SK-N-MC (cell line): ENCODE measurements around the gene FAM120AOS.
A peak's percentile ranks its signal among the peaks of the same experiment; 100 is the strongest.

Experiments used
- DNase-seq: peaks from one replicate; pipeline ENCODE4 v3.0.0-alpha.2; 2011; ENCODE audit warnings: low read depth, low spot score
- H3K27ac ChIP-seq: fragments of 200-600 bp; sonication (generic); 2 replicates; pipeline ENCODE4 v1.5.1; 2016; ENCODE audit warnings: mixed run types
- H3K36me3 ChIP-seq: fragments of 200-600 bp; sonication (generic); 2 replicates; pipeline ENCODE4 v1.6.1; 2017; ENCODE audit warnings: antibody characterized with exemption, low read length, mixed read lengths; ENCODE audit not compliant: insufficient read depth
- H3K4me3 ChIP-seq: fragments of 200-600 bp; sonication (generic); 2 replicates; pipeline ENCODE4 v1.5.1; 2016
- H3K9ac ChIP-seq: fragments of 200-600 bp; sonication (generic); 2 replicates; pipeline ENCODE4 v1.8.0; 2017; ENCODE audit warnings: mixed run types, mixed read lengths; ENCODE audit not compliant: insufficient read length
- H3K9me3 ChIP-seq: fragments of 200-600 bp; sonication (generic); 2 replicates; pipeline ENCODE4 v1.6.1; 2017; ENCODE audit warnings: low read depth, mild to moderate bottlenecking, antibody characterized with exemption, low read length, moderate library complexity, mixed read lengths
- EZH2 ChIP-seq: fragments of 200-600 bp; sonication (generic); IDR thresholded peaks from one replicate; pipeline ENCODE4 v1.6.1; 2017; ENCODE audit warnings: antibody characterized with exemption
- FOXP2 ChIP-seq: optimal IDR thresholded peaks from 2 replicates; pipeline ENCODE3; 2011; ENCODE audit warnings: mild to moderate bottlenecking, moderate library complexity; ENCODE audit not compliant: insufficient read depth; ENCODE audit errors: extremely low read length, control extremely low read depth
- POLR2AphosphoS5 ChIP-seq: IDR thresholded peaks from 2 replicates; pipeline ENCODE4 v1.6.1; 2012; ENCODE audit warnings: mild to moderate bottlenecking, low read depth, low read length, borderline replicate concordance

The FAM120AOS gene

DNA sequence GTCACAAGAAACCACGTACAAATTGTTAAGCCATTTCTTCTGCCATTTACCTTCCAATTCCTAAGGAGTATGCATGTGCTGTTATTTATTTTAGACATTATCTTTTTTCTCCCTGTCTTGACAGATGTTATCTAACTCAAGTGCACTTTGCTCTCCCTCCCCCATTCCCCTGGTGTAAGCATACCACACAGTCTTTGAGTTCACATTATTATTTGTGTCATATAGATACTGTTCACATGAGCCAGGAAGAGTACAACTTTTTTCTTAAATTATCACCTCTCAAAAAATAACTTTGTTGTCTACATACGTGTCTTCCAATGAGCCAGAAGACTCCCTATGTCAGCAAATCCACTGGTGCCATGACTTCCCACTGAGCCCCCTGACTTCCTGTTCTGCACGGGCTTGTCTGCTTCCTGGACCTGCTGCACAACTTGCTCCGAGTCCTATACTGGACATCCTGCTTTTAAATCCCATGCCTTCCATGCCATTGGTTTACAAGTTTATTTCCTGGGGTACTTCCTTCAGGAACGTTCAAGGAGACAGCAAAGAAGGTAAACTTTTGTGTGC, 21.8 kb downstream of the FAM120AOS start:
- no peak overlapping the region for H3K9ac ChIP-seq
- no peak for DNase-seq
- peak overlapping the region; percentile 65 for H3K4me3 ChIP-seq
- no peaks in the 10 kb centered on the region for H3K36me3 ChIP-seq
- 0 out of 2 replicates have a peak, but pooled peaks have one; percentile 12 for TF ChIP-seq POLR2AphosphoS5
- no peak for TF ChIP-seq FOXP2
- TF ChIP-seq EZH2: no peak
- no peaks in the 10 kb centered on the region for H3K9me3 ChIP-seq
- H3K27ac ChIP-seq: no peak overlapping the region; the same call in 1 of the 2 replicates

DNA sequence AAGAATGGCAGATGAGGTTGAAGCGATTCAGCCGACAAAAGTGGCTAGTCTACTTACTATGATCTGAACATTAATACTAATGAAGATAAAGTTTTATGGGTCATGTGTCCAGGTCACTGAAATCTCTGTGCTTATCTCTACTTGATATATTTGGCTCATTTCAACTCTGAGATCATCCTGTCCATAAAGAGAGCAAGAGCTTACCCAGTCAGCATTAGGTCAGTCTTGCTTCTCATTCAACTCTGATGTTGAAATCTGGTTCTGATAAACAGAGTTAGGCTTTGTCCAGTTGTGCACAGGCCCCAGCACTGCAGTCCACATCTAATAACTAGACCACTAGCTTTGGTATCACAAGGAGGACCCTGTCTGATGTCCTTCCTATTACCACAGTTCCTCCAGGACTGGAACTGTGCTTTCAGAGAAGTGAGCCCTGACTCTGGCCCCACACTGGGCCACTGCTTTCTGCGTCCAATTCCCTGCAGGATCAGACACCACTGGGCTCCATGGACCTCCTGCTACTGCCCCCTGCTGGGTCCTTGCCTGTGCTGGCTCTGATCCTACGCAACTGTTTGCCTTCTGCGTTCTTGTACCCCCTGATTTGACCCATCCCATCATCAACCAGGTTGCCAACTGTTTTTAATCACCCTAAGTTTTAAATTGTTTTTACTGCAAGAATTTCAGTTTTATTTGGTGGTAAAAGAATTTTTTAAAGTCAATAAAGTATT, 25.6 kb downstream of the FAM120AOS start:
- no peak for TF ChIP-seq POLR2AphosphoS5
- no peak for TF ChIP-seq EZH2
- no peak for TF ChIP-seq FOXP2
- H3K36me3 ChIP-seq: no peaks in the 10 kb centered on the region
- H3K27ac ChIP-seq: no peak overlapping the region
- DNase-seq: no peak
- no peak overlapping the region for H3K9ac ChIP-seq
- no peaks in the 10 kb centered on the region for H3K9me3 ChIP-seq
- no peak overlapping the region for H3K4me3 ChIP-seq

DNA sequence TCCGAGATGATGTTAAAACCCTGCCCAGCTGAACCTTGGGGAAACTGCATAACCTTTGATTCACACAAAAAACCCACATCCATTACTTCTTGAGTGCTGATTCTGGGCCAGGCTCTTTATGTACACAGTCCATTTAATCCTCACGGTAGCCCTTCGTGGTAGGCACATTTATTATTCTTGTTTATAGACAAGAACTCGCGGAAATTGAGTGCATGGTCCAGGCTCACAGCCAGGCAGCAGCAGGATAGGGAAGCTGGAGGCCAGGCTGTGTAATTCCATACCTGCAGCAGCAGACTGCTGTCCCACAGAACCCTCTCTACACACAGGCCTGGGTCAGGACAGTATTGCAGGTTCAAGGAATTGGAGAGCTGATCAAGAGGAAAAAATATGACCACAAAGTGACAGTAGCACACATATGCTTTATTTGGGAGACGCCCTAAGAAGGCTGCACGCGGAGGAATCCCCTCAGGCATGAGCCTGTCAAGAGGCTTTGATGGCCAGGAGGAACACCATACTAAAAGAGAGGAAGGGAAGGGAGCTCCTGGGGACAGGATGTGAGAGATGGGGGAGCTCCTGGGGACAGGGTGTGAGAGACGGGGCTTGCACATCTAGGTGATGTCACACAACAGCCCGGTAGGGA, 30.3 kb downstream of the FAM120AOS start:
- TF ChIP-seq POLR2AphosphoS5: no peak
- TF ChIP-seq EZH2: no peak
- TF ChIP-seq FOXP2: no peak
- no peak overlapping the region for H3K4me3 ChIP-seq
- no peaks in the 10 kb centered on the region for H3K9me3 ChIP-seq
- H3K9ac ChIP-seq: no peak overlapping the region
- no peaks in the 10 kb centered on the region for H3K36me3 ChIP-seq
- no peak overlapping the region for H3K27ac ChIP-seq
- no peak for DNase-seq

DNA sequence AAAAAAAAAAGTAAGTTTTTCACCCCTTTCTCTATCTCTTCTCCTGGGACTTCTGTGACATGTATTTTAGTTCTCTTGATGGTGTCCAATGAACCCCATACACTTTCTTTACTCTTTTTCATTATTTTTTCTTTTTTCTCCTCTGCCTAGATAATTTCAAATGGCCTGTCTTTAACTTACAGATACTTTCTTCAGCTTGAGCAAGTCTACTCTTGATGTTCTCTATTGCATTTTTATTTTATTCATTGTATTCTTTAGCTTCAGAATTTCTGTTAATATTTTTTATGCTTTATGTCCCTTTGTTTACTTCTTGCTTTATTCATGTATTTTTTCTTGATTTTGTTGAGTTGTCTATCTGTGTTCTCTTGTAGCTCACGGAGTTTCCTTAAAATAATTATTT, 34.4 kb downstream of the FAM120AOS start:
- no peaks in the 10 kb centered on the region for H3K36me3 ChIP-seq
- H3K9me3 ChIP-seq: no peaks in the 10 kb centered on the region
- no peak for DNase-seq
- H3K9ac ChIP-seq: no peak overlapping the region
- H3K27ac ChIP-seq: no peak overlapping the region
- TF ChIP-seq POLR2AphosphoS5: no peak
- TF ChIP-seq FOXP2: no peak
- no peak for TF ChIP-seq EZH2
- no peak overlapping the region for H3K4me3 ChIP-seq

DNA sequence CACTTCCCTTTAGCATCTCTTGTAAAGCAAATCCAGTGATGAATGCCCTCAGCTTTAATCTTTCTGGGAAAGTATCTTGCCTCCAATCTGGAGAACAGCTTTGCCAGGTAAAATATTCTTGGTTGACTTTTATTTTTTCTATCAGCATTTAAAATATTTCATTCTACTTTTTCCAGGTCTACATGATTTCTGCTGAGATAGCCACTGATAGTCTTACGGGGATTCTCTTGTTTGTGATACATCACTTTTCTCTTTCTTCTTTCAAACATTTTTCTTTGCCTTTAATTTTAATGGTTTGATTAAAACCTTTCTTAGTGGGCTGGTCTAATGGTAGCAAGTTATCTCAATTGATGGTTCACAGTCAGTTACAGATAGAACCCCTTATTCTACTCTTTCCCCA, 35.8 kb downstream of the FAM120AOS start:
- Histone ChIP-seq H3K9me3 (no peaks in the 10 kb centered on the region), H3K9ac (no peak overlapping the region), H3K4me3 (no peak overlapping the region), H3K27ac (no peak overlapping the region), H3K36me3 (no peaks in the 10 kb centered on the region)
- no peak for DNase-seq
- TF ChIP-seq POLR2AphosphoS5 (no peak), FOXP2 (no peak), EZH2 (no peak)

DNA sequence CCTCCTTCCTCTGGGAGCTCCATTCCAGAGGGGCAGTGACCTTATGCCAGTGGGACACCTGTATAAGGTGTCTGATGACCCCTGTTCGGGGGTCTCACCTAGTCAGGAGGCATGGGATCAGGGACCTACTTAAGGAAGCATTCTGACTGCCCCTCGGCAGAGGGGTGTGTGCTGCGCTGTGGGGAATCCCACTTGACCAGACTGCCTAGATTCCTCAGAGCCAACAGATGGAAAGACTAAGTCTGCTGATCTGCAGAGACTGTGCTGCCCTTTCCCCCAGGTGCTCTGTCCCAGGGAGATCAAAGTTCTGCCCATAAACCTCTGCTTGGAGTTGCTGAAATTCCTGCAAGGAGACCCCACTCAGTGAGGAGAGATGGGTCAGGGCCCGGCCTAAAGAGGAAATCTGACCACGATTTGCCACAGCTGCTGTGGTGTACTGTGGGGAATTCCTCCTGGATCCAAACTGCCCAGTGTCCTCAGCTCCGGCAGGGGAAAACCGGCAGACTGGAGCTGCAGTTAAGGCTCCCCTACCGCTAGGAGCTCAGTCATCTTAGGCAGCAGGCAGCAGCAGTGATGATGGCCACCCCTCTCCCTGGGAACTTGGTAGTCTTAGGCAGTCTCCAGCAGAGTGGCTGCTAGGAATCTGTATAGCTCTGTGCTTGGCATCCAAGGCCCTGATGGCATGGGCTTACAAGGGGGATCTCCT, 36.7 kb downstream of the FAM120AOS start:
- no peak for TF ChIP-seq POLR2AphosphoS5
- no peak for TF ChIP-seq EZH2
- no peak for TF ChIP-seq FOXP2
- no peak for DNase-seq
- no peak overlapping the region for H3K27ac ChIP-seq
- no peak overlapping the region for H3K4me3 ChIP-seq
- no peaks in the 10 kb centered on the region for H3K36me3 ChIP-seq
- no peak overlapping the region for H3K9ac ChIP-seq
- H3K9me3 ChIP-seq: no peaks in the 10 kb centered on the region; the same call in 1 of the 2 replicates

DNA sequence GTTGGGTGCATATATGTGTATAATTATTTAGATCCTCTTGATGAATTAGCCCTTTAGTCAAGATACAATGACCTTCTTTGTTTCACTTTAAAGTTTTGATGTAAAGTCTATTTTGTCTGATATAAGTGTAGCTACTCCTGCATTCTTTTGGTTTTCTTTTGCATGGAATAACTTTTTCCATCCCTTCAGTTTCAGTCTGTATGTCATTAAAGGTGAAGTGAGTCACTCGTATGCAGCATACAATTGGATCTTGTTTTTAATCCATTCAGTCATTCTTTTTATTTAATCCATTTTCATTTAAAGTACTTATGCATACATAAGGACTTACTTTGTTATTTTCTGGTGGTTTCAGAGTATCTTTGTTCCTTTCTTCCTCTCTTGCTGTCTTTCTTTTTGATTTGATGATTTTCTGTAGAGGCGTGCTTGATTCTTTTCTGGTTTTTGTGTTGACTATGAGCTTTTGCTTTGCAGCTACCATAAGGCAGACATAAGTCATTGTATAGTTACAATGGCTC, 38.1 kb downstream of the FAM120AOS start:
- Histone ChIP-seq H3K36me3 (no peaks in the 10 kb centered on the region), H3K9me3 (no peaks in the 10 kb centered on the region; the same call in 1 of the 2 replicates), H3K4me3 (no peak overlapping the region), H3K27ac (no peak overlapping the region), H3K9ac (no peak overlapping the region)
- TF ChIP-seq EZH2 (no peak), FOXP2 (no peak), POLR2AphosphoS5 (no peak)
- DNase-seq: no peak

DNA sequence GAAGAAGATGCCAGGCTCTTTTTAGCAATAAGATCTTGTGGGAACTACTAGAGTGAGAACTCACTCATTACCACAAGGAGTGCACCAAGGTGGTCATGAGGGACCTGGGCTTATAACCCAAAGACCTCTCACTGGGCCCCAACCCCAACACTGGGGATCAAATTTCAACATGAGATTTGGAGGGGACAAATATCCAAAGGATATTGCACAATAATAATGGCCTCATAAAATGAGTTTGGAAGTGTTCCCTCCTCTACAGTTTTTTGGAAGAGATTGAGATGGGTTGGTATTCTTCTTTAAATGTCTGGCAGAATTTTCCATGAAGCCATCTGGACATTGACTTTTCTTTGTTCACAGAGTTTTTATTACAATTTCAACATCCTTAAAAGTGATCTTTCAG, 39.9 kb downstream of the FAM120AOS start:
- Histone ChIP-seq H3K36me3 (no peaks in the 10 kb centered on the region), H3K27ac (no peak overlapping the region), H3K9me3 (no peaks in the 10 kb centered on the region; the same call in 1 of the 2 replicates), H3K9ac (no peak overlapping the region), H3K4me3 (no peak overlapping the region)
- no peak for DNase-seq
- TF ChIP-seq POLR2AphosphoS5 (no peak), FOXP2 (no peak), EZH2 (no peak)
